ENCODE measurements around the gene POC1A. TPM values are rescaled to one million over a fixed set of nuclear protein-coding genes. Genes with fewer than 3 reads are reported as not detected.

The POC1A gene
- total and polyA plus RNA-seq, 3 donors from 2014 or later, result 16.7 to 36.1 (median 21.7) TPM

GRCh38 chr3:52029053-52029452, 125.2 kb downstream of the POC1A start:
- DNase-seq, result peak; percentile 48
- peaks cover 18% of the 10 kb centered on the region for H3K4me1 ChIP-seq
- no peaks in the 10 kb centered on the region for H3K36me3 ChIP-seq (ENCODE audit: low read depth, missing control alignments)
- 61 to 70% methylated on average over 7 to 9 of the region's 9 CpGs for WGBS, 2 donors
- no peak overlapping the region for H3K27ac ChIP-seq
- intact Hi-C loops (cut with DNase I; ENCODE audit: low total_unique reads), result no loop called here
- H3K27me3 ChIP-seq, result no peaks in the 10 kb centered on the region
- TF ChIP-seq POLR2A (IDR thresholded peaks at IDR 0.05), result no peak
- no peak for TF ChIP-seq CTCF (IDR thresholded peaks at IDR 0.05)
- no peak overlapping the region for H3K4me3 ChIP-seq
- no peaks in the 10 kb centered on the region for H3K9me3 ChIP-seq

- peak; percentile 80 for DNase-seq
- Histone ChIP-seq H3K4me1 (peaks cover 21% of the 10 kb centered on the region), H3K9me3 (no peaks in the 10 kb centered on the region), H3K4me3 (no peak overlapping the region), H3K36me3 (ENCODE audit: low read depth, missing control alignments) (no peaks in the 10 kb centered on the region), H3K27ac (no peak overlapping the region), H3K27me3 (no peaks in the 10 kb centered on the region)
- TF ChIP-seq POLR2A (IDR thresholded peaks at IDR 0.05), result no peak
- TF ChIP-seq CTCF (IDR thresholded peaks at IDR 0.05), result no peak
- intact Hi-C loops (cut with DNase I; ENCODE audit: low total_unique reads), result no loop called here
- 67% methylated on average over 12 of the region's 12 CpGs; no CpG with 5 or more reads in 1 of the 2 donors for WGBS, 2 donors
These were observed 125.7 kb downstream of the POC1A start for GRCh38 chr3:52028572-52028971.

- 56 to 59% methylated on average over 4 of the region's 4 CpGs for whole genome bisulfite sequencing, 2 donors
- TF ChIP-seq POLR2A (IDR thresholded peaks at IDR 0.05) (no peak), CTCF (IDR thresholded peaks at IDR 0.05) (no peak)
- no peaks in the 10 kb centered on the region for H3K36me3 ChIP-seq (ENCODE audit: low read depth, missing control alignments)
- no peak overlapping the region for H3K4me3 ChIP-seq
- intact Hi-C loops (cut with DNase I; ENCODE audit: low total_unique reads), result no loop called here
- no peaks in the 10 kb centered on the region for H3K27me3 ChIP-seq
- peaks cover 40% of the 10 kb centered on the region for H3K4me1 ChIP-seq
- no peaks in the 10 kb centered on the region for H3K9me3 ChIP-seq
- DNase-seq, result no peak
- no peak overlapping the region for H3K27ac ChIP-seq
These were observed 128.2 kb downstream of the POC1A start for GRCh38 chr3:52026041-52026440.

- no peaks in the 10 kb centered on the region for H3K36me3 ChIP-seq (ENCODE audit: low read depth, missing control alignments)
- no peaks in the 10 kb centered on the region for H3K27me3 ChIP-seq
- intact Hi-C loops (cut with DNase I; ENCODE audit: low total_unique reads), result no loop called here
- TF ChIP-seq CTCF (IDR thresholded peaks at IDR 0.05), result no peak
- no peak for TF ChIP-seq POLR2A (IDR thresholded peaks at IDR 0.05)
- DNase-seq, result no peak
- H3K4me1 ChIP-seq, result peaks cover 44% of the 10 kb centered on the region
- no peaks in the 10 kb centered on the region for H3K9me3 ChIP-seq
- no peak overlapping the region for H3K4me3 ChIP-seq
- H3K27ac ChIP-seq, result no peak overlapping the region
- WGBS, 2 donors, result 81 to 86% methylated on average over 5 to 7 of the region's 7 CpGs
These were observed 128.8 kb downstream of the POC1A start for GRCh38 chr3:52025453-52025852.

Other genes starting within 250 kb of the POC1A start
- 10 to 100 TPM; 11.6 to 18.1 TPM for gene RRP9, start 212.5 kb downstream of the POC1A start, total RNA-seq
- gene RRP9, start 212.5 kb downstream of the POC1A start, polyA plus RNA-seq (ENCODE audit: insufficient read depth, low read depth, low replicate concordance), result 18.7 TPM
- 10 to 100 TPM; 17.5 to 24.7 TPM for gene PARP3, start 212.1 kb downstream of the POC1A start, total RNA-seq
- gene PARP3, start 212.1 kb downstream of the POC1A start, polyA plus RNA-seq (ENCODE audit: insufficient read depth, low read depth, low replicate concordance), result 18.2 TPM
- gene GPR62, start 199.0 kb downstream of the POC1A start, total RNA-seq, result under 1 TPM; 0.39 to 0.50 TPM
- 0.18 TPM for gene GPR62, start 199.0 kb downstream of the POC1A start, polyA plus RNA-seq (ENCODE audit: insufficient read depth, low read depth, low replicate concordance)
- gene PCBP4, start 187.0 kb downstream of the POC1A start, total RNA-seq, result 10 to 100 TPM; 47.1 to 54.1 TPM
- 35.8 TPM for gene PCBP4, start 187.0 kb downstream of the POC1A start, polyA plus RNA-seq (ENCODE audit: insufficient read depth, low read depth, low replicate concordance)
- gene ABHD14B, start 180.4 kb downstream of the POC1A start, total RNA-seq, result 10 to 100 TPM; 26.7 to 27.1 TPM
- gene ABHD14B, start 180.4 kb downstream of the POC1A start, polyA plus RNA-seq (ENCODE audit: insufficient read depth, low read depth, low replicate concordance), result 26.0 TPM
- gene ABHD14A, start 179.4 kb downstream of the POC1A start, total RNA-seq, result 10 to 100 TPM; 38.9 to 51.6 TPM
- 27.7 TPM for gene ABHD14A, start 179.4 kb downstream of the POC1A start, polyA plus RNA-seq (ENCODE audit: insufficient read depth, low read depth, low replicate concordance)
- gene ACY1, start 170.9 kb downstream of the POC1A start, total RNA-seq, result 10 to 100 TPM; 16.0 to 17.1 TPM
- 26.7 TPM for gene ACY1, start 170.9 kb downstream of the POC1A start, polyA plus RNA-seq (ENCODE audit: insufficient read depth, low read depth, low replicate concordance)
- gene RPL29, start 158.5 kb downstream of the POC1A start, total RNA-seq, result 100 to 1,000 TPM; 491 to 999 TPM
- gene RPL29, start 158.5 kb downstream of the POC1A start, polyA plus RNA-seq (ENCODE audit: insufficient read depth, low read depth, low replicate concordance), result 965 TPM
- gene DUSP7, start 97.9 kb downstream of the POC1A start, total RNA-seq, result 10 to 100 TPM; 40.6 to 48.8 TPM
- gene DUSP7, start 97.9 kb downstream of the POC1A start, polyA plus RNA-seq (ENCODE audit: insufficient read depth, low read depth, low replicate concordance), result 25.1 TPM
- gene ALAS1, start 43.7 kb upstream of the POC1A start, total RNA-seq, result 10 to 100 TPM; 49.9 to 51.4 TPM
- gene ALAS1, start 43.7 kb upstream of the POC1A start, polyA plus RNA-seq (ENCODE audit: insufficient read depth, low read depth, low replicate concordance), result 54.2 TPM
- gene TLR9, start 71.2 kb upstream of the POC1A start, total RNA-seq, result under 1 TPM; 0.08 to 0.25 TPM
- gene TLR9, start 71.2 kb upstream of the POC1A start, polyA plus RNA-seq (ENCODE audit: insufficient read depth, low read depth, low replicate concordance), result 0.20 TPM
- gene TWF2, start 84.7 kb upstream of the POC1A start, total RNA-seq, result 10 to 100 TPM; 36.5 to 58.1 TPM
- gene TWF2, start 84.7 kb upstream of the POC1A start, polyA plus RNA-seq (ENCODE audit: insufficient read depth, low read depth, low replicate concordance), result 30.0 TPM
- 10 to 100 TPM; 12.9 to 15.2 TPM for gene PPM1M, start 91.3 kb upstream of the POC1A start, total RNA-seq
- gene PPM1M, start 91.3 kb upstream of the POC1A start, polyA plus RNA-seq (ENCODE audit: insufficient read depth, low read depth, low replicate concordance), result 22.2 TPM
- 10 to 100 TPM; 76.1 to 85.7 TPM for gene WDR82, start 124.2 kb upstream of the POC1A start, total RNA-seq
- 80.9 TPM for gene WDR82, start 124.2 kb upstream of the POC1A start, polyA plus RNA-seq (ENCODE audit: insufficient read depth, low read depth, low replicate concordance)
- gene GLYCTK, start 133.4 kb upstream of the POC1A start, total RNA-seq, result 10 to 100 TPM in 1 of 2 donors, 1 to 10 TPM in 1; 9.7 to 15.6 TPM
- gene GLYCTK, start 133.4 kb upstream of the POC1A start, polyA plus RNA-seq (ENCODE audit: insufficient read depth, low read depth, low replicate concordance), result 6.3 TPM
- gene DNAH1, start 161.9 kb upstream of the POC1A start, total RNA-seq, result 10 to 100 TPM; 40.0 to 49.1 TPM
- gene DNAH1, start 161.9 kb upstream of the POC1A start, polyA plus RNA-seq (ENCODE audit: insufficient read depth, low read depth, low replicate concordance), result 50.4 TPM

All from testis (tissue), 3 donors.